NCI-H1417 treated with DMSO at 0.1 percent for 48 hours (cell line): ENCODE results near the gene PACS1.
A peak's percentile ranks its signal among the peaks of the same experiment; 100 is the strongest.
"Not testable (repeated sequence)": the region's sequence is repeated elsewhere in the genome, so short reads cannot be mapped to it uniquely, and the experiment has no call there.

Experiments used
- DNase-seq: peaks from one replicate; lab custom pipeline; 2025; lab: John Stamatoyannopoulos, UW

PACS1 gene

GRCh38 chr11:66076561-66076960 is 6.5 kb downstream of the PACS1 start:
- DNase-seq, result no peak

GRCh38 chr11:66077927-66078326 is 7.9 kb downstream of the PACS1 start:
- no peak for DNase-seq

GRCh38 chr11:66078949-66079348 is 8.9 kb downstream of the PACS1 start:
- not testable (repeated sequence) for DNase-seq

GRCh38 chr11:66080055-66080817 is 10.2 kb downstream of the PACS1 start:
- DNase-seq, result no peak

- no peak for DNase-seq
These were observed 11.4 kb downstream of the PACS1 start for GRCh38 chr11:66081505-66081904.

GRCh38 chr11:66082946-66083698 is 13.1 kb downstream of the PACS1 start:
- DNase-seq, result peak; percentile 66

- DNase-seq, result no peak
These were observed 13.7 kb downstream of the PACS1 start for GRCh38 chr11:66083767-66084166.

- DNase-seq, result no peak
These were observed 14.9 kb downstream of the PACS1 start for GRCh38 chr11:66084821-66085475.

GRCh38 chr11:66087148-66087908 is 17.3 kb downstream of the PACS1 start:
- no peak for DNase-seq

- no peak for DNase-seq
These were observed 19.0 kb downstream of the PACS1 start for GRCh38 chr11:66089067-66089466.

GRCh38 chr11:66090288-66090687 is 20.2 kb downstream of the PACS1 start:
- DNase-seq, result no peak

- DNase-seq, result not testable (repeated sequence)
These were observed 22.1 kb downstream of the PACS1 start for GRCh38 chr11:66092125-66092524.

GRCh38 chr11:66099746-66100145 is 29.7 kb downstream of the PACS1 start:
- DNase-seq, result not testable (repeated sequence)

- DNase-seq, result no peak
These were observed 30.4 kb downstream of the PACS1 start for GRCh38 chr11:66100272-66101065.

GRCh38 chr11:66101066-66101464 is 31.0 kb downstream of the PACS1 start:
- DNase-seq, result no peak

GRCh38 chr11:66104057-66104638 is 34.1 kb downstream of the PACS1 start:
- DNase-seq, result no peak

GRCh38 chr11:66106786-66107599 is 36.9 kb downstream of the PACS1 start:
- no peak for DNase-seq

- no peak for DNase-seq
These were observed 37.8 kb downstream of the PACS1 start for GRCh38 chr11:66107600-66108510.

- no peak for DNase-seq
These were observed 39.2 kb downstream of the PACS1 start for GRCh38 chr11:66109294-66109693.
